Immature natural killer cell (primary cell): ENCODE data around the gene CELSR1. TPM values are rescaled to one million over a fixed set of nuclear protein-coding genes. Genes with fewer than 3 reads are reported as not detected.
A peak's percentile ranks its signal among the peaks of the same experiment; 100 is the strongest.

Source experiments
- DNase-seq, 3 donors: peaks; one replicate each; pipeline ENCODE4 v3.0.0; 2022; ENCODE audit warnings: mixed read lengths in 1 of 3
- H3K27ac Mint-ChIP-seq, 6 donors: one replicate each; pipeline ENCODE4 v1.8.0; 2020; ENCODE audit warnings: mixed read lengths in 6 of 6, mild to moderate bottlenecking in 5 of 6, inconsistent platforms in 4 of 6, moderate library complexity in 3 of 6
- H3K27me3 Mint-ChIP-seq, 3 donors: one replicate each; pipeline ENCODE4 v1.8.0; 2020 to 2021; ENCODE audit warnings: low read depth in 3 of 3, mild to moderate bottlenecking in 3 of 3, mixed read lengths in 3 of 3, moderate library complexity in 3 of 3, inconsistent platforms in 1 of 3
- H3K36me3 Mint-ChIP-seq, 3 donors: one replicate each; pipeline ENCODE4 v1.8.0; 2020; ENCODE audit warnings: mixed read lengths in 3 of 3, inconsistent platforms in 2 of 3, mild to moderate bottlenecking in 2 of 3
- H3K4me1 Mint-ChIP-seq, 2 donors: one replicate each; pipeline ENCODE4 v1.8.0; 2020; ENCODE audit warnings: inconsistent platforms in 2 of 2, mild to moderate bottlenecking in 2 of 2, mixed read lengths in 2 of 2, moderate library complexity in 1 of 2
- H3K4me3 Mint-ChIP-seq, 5 donors: one replicate each; pipeline ENCODE4 v1.8.0; 2020; ENCODE audit warnings: mild to moderate bottlenecking in 5 of 5, mixed read lengths in 5 of 5, inconsistent platforms in 3 of 5, moderate library complexity in 3 of 5
- H3K9me3 Mint-ChIP-seq, 6 donors: one replicate each; pipeline ENCODE4 v1.8.0; 2020; ENCODE audit warnings: mild to moderate bottlenecking in 6 of 6, mixed read lengths in 6 of 6, inconsistent platforms in 4 of 6, moderate library complexity in 3 of 6
- polyA plus RNA-seq, 3 donors: library from polyadenylated mRNA; unstranded; fragments of 300-500 nt; fragmentation: Illumina TruSeq; gene quantifications; one replicate each; pipeline ENCODE4 v1.2.3, GENCODE V29; 2021

The CELSR1 gene
- polyA plus RNA-seq, 3 donors from 2014 or later, result 0.24 to 1.6 (median 1.2) TPM

- H3K9me3 Mint-ChIP-seq, result peaks cover 0 to 1% (median 0%) of the 10 kb centered on the region in 6 donors
- no peak for DNase-seq
- H3K4me1 Mint-ChIP-seq, result peaks cover 49 to 72% of the 10 kb centered on the region in 2 donors
- H3K27me3 Mint-ChIP-seq, result peaks cover 0 to 7% (median 3%) of the 10 kb centered on the region in 3 donors
- H3K36me3 Mint-ChIP-seq, result no peaks in the 10 kb centered on the region
- peak overlapping the region; percentile 87 to 92 (median 89) for H3K4me3 Mint-ChIP-seq
- H3K27ac Mint-ChIP-seq, result peak overlapping the region; percentile 66 to 80 (median 73)
These were observed 41.6 kb upstream of the CELSR1 start for GRCh38 chr22:46578824-46579561.

GRCh38 chr22:46578251-46578823, 40.9 kb upstream of the CELSR1 start:
- Mint-ChIP-seq H3K4me3 (peak overlapping the region; percentile 87 to 92 (median 89)), H3K4me1 (peaks cover 49 to 65% of the 10 kb centered on the region in 2 donors), H3K9me3 (peaks cover 0 to 1% (median 0%) of the 10 kb centered on the region in 6 donors), H3K36me3 (no peaks in the 10 kb centered on the region), H3K27ac (peak overlapping the region; percentile 23 to 80 (median 68)), H3K27me3 (peaks cover 0 to 7% (median 3%) of the 10 kb centered on the region in 3 donors)
- DNase-seq, result no peak

GRCh38 chr22:46577368-46578249, 40.2 kb upstream of the CELSR1 start:
- Mint-ChIP-seq H3K4me3 (peak overlapping the region; percentile 87 to 92 (median 89)), H3K36me3 (no peaks in the 10 kb centered on the region), H3K4me1 (peaks cover 46 to 58% of the 10 kb centered on the region in 2 donors), H3K27me3 (peaks cover 0 to 7% (median 3%) of the 10 kb centered on the region in 3 donors), H3K9me3 (peaks cover 0 to 1% (median 0%) of the 10 kb centered on the region in 6 donors), H3K27ac (peak overlapping the region; percentile 64 to 86 (median 73))
- peak in 1 of 3 donors; percentile 18 for DNase-seq

GRCh38 chr22:46576556-46577367, 39.3 kb upstream of the CELSR1 start:
- Mint-ChIP-seq H3K27ac (peak overlapping the region in 3 of 6 donors; percentile 6 to 64 (median 30)), H3K9me3 (peaks cover 1 to 5% (median 5%) of the 10 kb centered on the region in 6 donors), H3K36me3 (no peaks in the 10 kb centered on the region), H3K4me3 (peak overlapping the region; percentile 75 to 84 (median 76)), H3K4me1 (peaks cover 43 to 50% of the 10 kb centered on the region in 2 donors), H3K27me3 (peaks cover 0 to 7% (median 3%) of the 10 kb centered on the region in 3 donors)
- peak; percentile 70 to 79 (median 76) for DNase-seq

- Mint-ChIP-seq H3K4me1 (peaks cover 40 to 42% of the 10 kb centered on the region in 2 donors), H3K4me3 (peak overlapping the region; percentile 75 to 84 (median 76)), H3K9me3 (peaks cover 1 to 12% (median 7%) of the 10 kb centered on the region in 6 donors), H3K36me3 (peaks cover 0 to 5% (median 0%) of the 10 kb centered on the region in 3 donors), H3K27me3 (peaks cover 0 to 7% (median 3%) of the 10 kb centered on the region in 3 donors), H3K27ac (peak overlapping the region; percentile 6 to 78 (median 63))
- DNase-seq, result peak in 1 of 3 donors; percentile 14
These were observed 38.6 kb upstream of the CELSR1 start for GRCh38 chr22:46575911-46576555.

- peaks cover 0 to 5% (median 0%) of the 10 kb centered on the region in 3 donors for H3K36me3 Mint-ChIP-seq
- peak overlapping the region; percentile 75 to 84 (median 76) for H3K4me3 Mint-ChIP-seq
- peak overlapping the region in 5 of 6 donors; percentile 61 to 85 (median 74) for H3K27ac Mint-ChIP-seq
These were observed 37.8 kb upstream of the CELSR1 start for GRCh38 chr22:46574993-46575910.

GRCh38 chr22:46574438-46574992, 37.1 kb upstream of the CELSR1 start:
- peaks cover 0 to 5% (median 0%) of the 10 kb centered on the region in 3 donors for H3K36me3 Mint-ChIP-seq
- H3K4me1 Mint-ChIP-seq, result peaks cover 29 to 33% of the 10 kb centered on the region in 2 donors
- peak overlapping the region in 1 of 6 donors; percentile 61 for H3K27ac Mint-ChIP-seq
- no peak for DNase-seq
- peaks cover 1 to 13% (median 7%) of the 10 kb centered on the region in 6 donors for H3K9me3 Mint-ChIP-seq
- peak overlapping the region in 3 of 5 donors; percentile 35 to 81 (median 70) for H3K4me3 Mint-ChIP-seq
- peaks cover 0 to 7% (median 3%) of the 10 kb centered on the region in 3 donors for H3K27me3 Mint-ChIP-seq

More at GRCh38 chr22:46574993-46575910, 37.8 kb upstream of the CELSR1 start:
- H3K4me1 Mint-ChIP-seq, result peaks cover 36 to 38% of the 10 kb centered on the region in 2 donors
- peaks cover 1 to 13% (median 7%) of the 10 kb centered on the region in 6 donors for H3K9me3 Mint-ChIP-seq
- peaks cover 0 to 7% (median 3%) of the 10 kb centered on the region in 3 donors for H3K27me3 Mint-ChIP-seq
- no peak for DNase-seq

- H3K27ac Mint-ChIP-seq, result no peak overlapping the region
- H3K4me1 Mint-ChIP-seq, result peaks cover 23 to 27% of the 10 kb centered on the region in 2 donors
- H3K27me3 Mint-ChIP-seq, result peaks cover 0 to 7% (median 3%) of the 10 kb centered on the region in 3 donors
- no peak for DNase-seq
- peaks cover 1 to 13% (median 7%) of the 10 kb centered on the region in 6 donors for H3K9me3 Mint-ChIP-seq
- H3K36me3 Mint-ChIP-seq, result peaks cover 0 to 5% (median 0%) of the 10 kb centered on the region in 3 donors
- peak overlapping the region in 1 of 5 donors; percentile 50 for H3K4me3 Mint-ChIP-seq
These were observed 36.5 kb upstream of the CELSR1 start for GRCh38 chr22:46573781-46574437.

GRCh38 chr22:46572911-46573780, 35.7 kb upstream of the CELSR1 start:
- Mint-ChIP-seq H3K27ac (no peak overlapping the region), H3K9me3 (peaks cover 1 to 13% (median 7%) of the 10 kb centered on the region in 6 donors), H3K4me1 (peaks cover 15 to 20% of the 10 kb centered on the region in 2 donors), H3K36me3 (peaks cover 0 to 5% (median 0%) of the 10 kb centered on the region in 3 donors), H3K27me3 (peaks cover 2 to 7% (median 3%) of the 10 kb centered on the region in 3 donors), H3K4me3 (no peak overlapping the region)
- no peak for DNase-seq
